Measurements from ENCODE around the gene FANCI. TPM values are rescaled to one million over a fixed set of nuclear protein-coding genes. Genes with fewer than 3 reads are reported as not detected.
A peak's percentile ranks its signal among the peaks of the same experiment; 100 is the strongest.

FANCI gene
- total and polyA plus RNA-seq, 2 of the 13 experiments (the other 11 are each of a cell fraction or from before 2014, with no cell fraction given): 15.7 to 68.8 TPM

GRCh38 chr15:89243691-89244573 is at the start of gene FANCI (continued):
- TF ChIP-seq ZNF646 (CRISPR knock-in tag; IDR thresholded peaks at IDR 0.05) (no peak), TIGD3 (CRISPR knock-in tag; IDR thresholded peaks at IDR 0.05; ENCODE audit: borderline replicate concordance) (no peak), DPF2 (CRISPR knock-in tag; IDR thresholded peaks at IDR 0.05; ENCODE audit: borderline replicate concordance, low read depth) (no peak), ZHX2 (IDR thresholded peaks at IDR 0.05; ENCODE audit: low read depth) (no peak), ZHX2 (CRISPR knock-in tag; IDR thresholded peaks at IDR 0.05; ENCODE audit: borderline replicate concordance) (no peak), ZNF431 (CRISPR knock-in tag; IDR thresholded peaks at IDR 0.05; ENCODE audit: borderline replicate concordance, low read depth) (peak; percentile 27; the same call in 1 of the 2 replicates), GTF2F1 (IDR thresholded peaks at IDR 0.05; ENCODE audit: low read length) (no peak), ETV6 (CRISPR knock-in tag; conservative IDR thresholded peaks at IDR 0.05) (no peak), ZNF496 (CRISPR knock-in tag; IDR thresholded peaks at IDR 0.05; ENCODE audit: insufficient replicate concordance) (no peak), ZNF605 (CRISPR knock-in tag; IDR thresholded peaks at IDR 0.05) (no peak)
- TF ChIP-seq, protein P1, sequence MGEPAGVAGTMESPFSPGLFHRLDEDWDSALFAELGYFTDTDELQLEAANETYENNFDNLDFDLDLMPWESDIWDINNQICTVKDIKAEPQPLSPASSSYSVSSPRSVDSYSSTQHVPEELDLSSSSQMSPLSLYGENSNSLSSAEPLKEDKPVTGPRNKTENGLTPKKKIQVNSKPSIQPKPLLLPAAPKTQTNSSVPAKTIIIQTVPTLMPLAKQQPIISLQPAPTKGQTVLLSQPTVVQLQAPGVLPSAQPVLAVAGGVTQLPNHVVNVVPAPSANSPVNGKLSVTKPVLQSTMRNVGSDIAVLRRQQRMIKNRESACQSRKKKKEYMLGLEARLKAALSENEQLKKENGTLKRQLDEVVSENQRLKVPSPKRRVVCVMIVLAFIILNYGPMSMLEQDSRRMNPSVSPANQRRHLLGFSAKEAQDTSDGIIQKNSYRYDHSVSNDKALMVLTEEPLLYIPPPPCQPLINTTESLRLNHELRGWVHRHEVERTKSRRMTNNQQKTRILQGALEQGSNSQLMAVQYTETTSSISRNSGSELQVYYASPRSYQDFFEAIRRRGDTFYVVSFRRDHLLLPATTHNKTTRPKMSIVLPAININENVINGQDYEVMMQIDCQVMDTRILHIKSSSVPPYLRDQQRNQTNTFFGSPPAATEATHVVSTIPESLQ (CRISPR knock-in tag; conservative IDR thresholded peaks at IDR 0.05): no peak

Data from HepG2 (cell line).